ENCODE results near the gene KLK12.
A peak's percentile ranks its signal among the peaks of the same experiment; 100 is the strongest.

KLK12 gene

GRCh38 chr19:51034704-51035103 is at the start of gene KLK12:
TSS of gene KLK12 (minus strand) at chr19:51035002. CDS start at chr19:51034621, 381 bp downstream.
- DNase-seq (ENCODE audit: insufficient read length, low spot score) (no peak), FAIRE-seq (no peak)

GRCh38 chr19:51084505-51084904 is 49.7 kb upstream of the KLK12 start:
- no peak for FAIRE-seq
- DNase-seq (ENCODE audit: insufficient read length, low spot score) = no peak

GRCh38 chr19:51083783-51084182 is 49.0 kb upstream of the KLK12 start:
- no peak for DNase-seq (ENCODE audit: insufficient read length, low spot score)
- FAIRE-seq = no peak

GRCh38 chr19:51083181-51083580 is 48.4 kb upstream of the KLK12 start:
- FAIRE-seq (no peak), DNase-seq (ENCODE audit: insufficient read length, low spot score) (no peak)

- no peak for FAIRE-seq
Measured at GRCh38 chr19:51082611-51083010, 47.8 kb upstream of the KLK12 start, which contains the start of gene KLK14. TSS of gene KLK14 (minus strand) at chr19:51082887. CDS start at chr19:51082614, 273 bp downstream.

GRCh38 chr19:51081476-51081875 is 46.7 kb upstream of the KLK12 start:
- DNase-seq (ENCODE audit: insufficient read length, low spot score) (no peak), FAIRE-seq (no peak)

More at GRCh38 chr19:51082611-51083010, 47.8 kb upstream of the KLK12 start, which contains the start of gene KLK14:
- no peak for DNase-seq (ENCODE audit: insufficient read length, low spot score)

GRCh38 chr19:51079481-51080110 is 44.8 kb upstream of the KLK12 start:
- DNase-seq (ENCODE audit: insufficient read length, low spot score) = no peak
- no peak for FAIRE-seq

- FAIRE-seq (no peak), DNase-seq (ENCODE audit: insufficient read length, low spot score) (no peak)
Measured at GRCh38 chr19:51078731-51079130, 43.9 kb upstream of the KLK12 start.

- DNase-seq (ENCODE audit: insufficient read length, low spot score) (no peak), FAIRE-seq (no peak)
Measured at GRCh38 chr19:51078104-51078503, 43.3 kb upstream of the KLK12 start.

GRCh38 chr19:51076631-51077213 is 41.9 kb upstream of the KLK12 start:
- FAIRE-seq (no peak), DNase-seq (ENCODE audit: insufficient read length, low spot score) (no peak)

GRCh38 chr19:51075998-51076397 is 41.2 kb upstream of the KLK12 start:
- FAIRE-seq (no peak), DNase-seq (ENCODE audit: insufficient read length, low spot score) (no peak)

GRCh38 chr19:51071095-51071405 is 36.2 kb upstream of the KLK12 start:
- FAIRE-seq = no peak
- DNase-seq (ENCODE audit: insufficient read length, low spot score) = no peak

GRCh38 chr19:51070334-51071094 is 35.7 kb upstream of the KLK12 start:
- DNase-seq (ENCODE audit: insufficient read length, low spot score) = no peak
- no peak for FAIRE-seq

- no peak for FAIRE-seq
- DNase-seq (ENCODE audit: insufficient read length, low spot score) = no peak
Measured at GRCh38 chr19:51066393-51067186, 31.8 kb upstream of the KLK12 start.

GRCh38 chr19:51065221-51065960 is 30.6 kb upstream of the KLK12 start:
- no peak for FAIRE-seq
- no peak for DNase-seq (ENCODE audit: insufficient read length, low spot score)

- FAIRE-seq = no peak
Measured at GRCh38 chr19:51064534-51065220, 29.9 kb upstream of the KLK12 start, which contains the start of gene KLK13. TSS of gene KLK13 (minus strand) at chr19:51065092. CDS start at chr19:51065067, 25 bp downstream.

GRCh38 chr19:51063664-51064063 is 28.9 kb upstream of the KLK12 start:
- FAIRE-seq (no peak), DNase-seq (ENCODE audit: insufficient read length, low spot score) (no peak)

More at GRCh38 chr19:51064534-51065220, 29.9 kb upstream of the KLK12 start, which contains the start of gene KLK13:
- peak; percentile 29 for DNase-seq (ENCODE audit: insufficient read length, low spot score)

- DNase-seq (ENCODE audit: insufficient read length, low spot score) (no peak), FAIRE-seq (no peak)
Measured at GRCh38 chr19:51060973-51061372, 26.2 kb upstream of the KLK12 start.

- FAIRE-seq (no peak), DNase-seq (ENCODE audit: insufficient read length, low spot score) (no peak)
Measured at GRCh38 chr19:51060336-51060735, 25.5 kb upstream of the KLK12 start.

GRCh38 chr19:51059715-51060114 is 24.9 kb upstream of the KLK12 start:
- no peak for DNase-seq (ENCODE audit: insufficient read length, low spot score)
- FAIRE-seq = no peak

Data from HTR-8/SVneo (cell line).